ENCODE data around the gene CEL. TPM values are rescaled to one million over a fixed set of nuclear protein-coding genes. Genes with fewer than 3 reads are reported as not detected.

CEL gene
- total and polyA plus RNA-seq, 2 donors (not counting 3 experiments of a cell fraction or from before 2014, with no cell fraction given): 0.92 to 1.1 TPM

DNA sequence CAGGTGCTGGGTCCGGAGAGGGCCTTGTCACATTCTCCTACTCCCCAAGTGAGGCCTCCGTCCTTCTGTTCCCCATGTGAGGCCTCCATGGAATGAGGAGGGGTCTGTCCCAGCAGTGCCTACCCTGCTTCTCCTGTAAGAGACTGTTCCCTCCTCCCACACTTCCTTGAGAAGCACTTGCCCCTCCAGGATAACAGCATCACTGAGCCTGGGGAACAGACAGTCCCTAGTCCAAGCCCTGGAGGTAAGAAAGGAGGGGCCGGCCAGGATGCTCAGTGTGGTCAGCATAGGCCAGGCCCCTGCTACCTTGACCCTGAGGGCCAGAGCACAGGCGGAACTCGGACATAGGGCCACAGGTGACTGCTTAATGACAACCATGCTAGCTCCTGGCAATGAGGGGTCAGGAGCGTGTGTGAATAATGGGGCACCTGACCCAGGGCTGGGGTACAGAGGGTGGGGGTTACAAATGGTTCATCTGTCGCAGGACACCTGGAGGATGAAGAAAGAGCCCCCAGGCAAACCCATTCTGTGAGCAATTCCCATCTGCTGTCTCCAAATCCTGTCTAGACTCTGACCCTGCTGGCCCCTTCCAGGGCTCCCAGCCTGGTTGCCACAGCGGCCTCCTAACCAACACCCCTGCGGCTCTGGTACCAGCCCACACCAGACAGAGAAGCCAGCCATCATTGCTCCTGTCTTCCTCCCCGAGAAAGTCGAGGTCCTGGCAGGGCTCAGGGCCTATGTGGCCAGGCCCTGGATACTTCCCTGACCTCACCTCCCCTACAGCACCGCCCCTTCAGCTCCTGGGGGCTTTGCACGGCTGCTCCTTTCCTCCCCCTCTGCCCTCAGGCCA is 39.0 kb downstream of the CEL start:
- Histone ChIP-seq H3K9ac (replicated peaks; ENCODE audit: extremely low read depth, insufficient read depth, low read length) (no peak overlapping the region), H3K27me3 (ENCODE audit: control insufficient read depth in 2 of 2, insufficient read depth in 2 of 2, low read length in 2 of 2) (no peaks in the 10 kb centered on the region), H2AFZ (ENCODE audit: low read depth, low read length) (no peak overlapping the region), H3K79me2 (ENCODE audit: control insufficient read depth, insufficient read depth, low read length) (no peaks in the 10 kb centered on the region), H3K36me3 (ENCODE audit: control insufficient read depth in 2 of 2, extremely low read depth in 1 of 2, insufficient read depth in 2 of 2, low read length in 2 of 2) (peaks cover 7 to 60% of the 10 kb centered on the region in 2 experiments), H3K9me3 (replicated peaks; ENCODE audit: control insufficient read depth, insufficient read depth, low read length) (no peaks in the 10 kb centered on the region), H3K27ac (ENCODE audit: insufficient read depth, low read depth, low read length) (no peak overlapping the region), H4K20me1 (replicated peaks; ENCODE audit: control insufficient read depth, extremely low read depth, insufficient read depth, low read length) (no peaks in the 10 kb centered on the region), H3K4me2 (ENCODE audit: insufficient read depth, low read length) (no peak overlapping the region), H3K9me1 (replicated peaks; ENCODE audit: control insufficient read depth, extremely low read depth, insufficient read depth, low read length) (no peaks in the 10 kb centered on the region), H3K4me3 (replicated peaks in 1 of 3; ENCODE audit: insufficient read depth in 1 of 3, low read depth in 1 of 3, low read length in 3 of 3) (no peak overlapping the region), H3K4me1 (ENCODE audit: control insufficient read depth, extremely low read depth, insufficient read depth, low read length) (no peaks in the 10 kb centered on the region)
- FAIRE-seq: no peak
- CTCF ChIA-PET: interaction anchor here (1.6 to 3.5 kb wide), 2 partner anchors 43 to 44 kb away, joined by 12 to 147 read pairs; no protein-coding TSS in a partner anchor
- dilution Hi-C loops (cut with MboI; ENCODE audit: extremely low pct_ligation_motif_present, low sequenced_read_pairs): no loop called here
- BruUV-seq (replicated peaks): no TSS peak
- no peak for DNase-seq (ENCODE audit: low read depth, low spot score)
- POLR2A ChIA-PET: no interaction called here
- intact Hi-C loops (cut with micrococcal nuclease): no loop called here
- TF ChIP-seq POLR2A (IDR thresholded peaks at IDR 0.05; ENCODE audit: low read depth, low read length) (no peak), JUN (IDR thresholded peaks at IDR 0.05; ENCODE audit: borderline replicate concordance, insufficient read depth, insufficient read length, low read depth) (no peak), EZH2 (IDR thresholded peaks at IDR 0.05; ENCODE audit: borderline replicate concordance, low read depth, low read length, severe bottlenecking) (no peak), POLR2AphosphoS5 (IDR thresholded peaks at IDR 0.05; ENCODE audit: insufficient read depth, low read depth, low read length) (no peak), FOS (IDR thresholded peaks at IDR 0.05; ENCODE audit: borderline replicate concordance, insufficient read depth, low read length) (no peak), MYC (IDR thresholded peaks at IDR 0.05; ENCODE audit: low read depth, low read length) (no peak), GATA2 (IDR thresholded peaks at IDR 0.05; ENCODE audit: insufficient read depth, insufficient read length, low read depth, low read length) (no peak)
- TF ChIP-seq, protein P1, sequence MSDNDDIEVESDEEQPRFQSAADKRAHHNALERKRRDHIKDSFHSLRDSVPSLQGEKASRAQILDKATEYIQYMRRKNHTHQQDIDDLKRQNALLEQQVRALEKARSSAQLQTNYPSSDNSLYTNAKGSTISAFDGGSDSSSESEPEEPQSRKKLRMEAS (IDR thresholded peaks at IDR 0.05; ENCODE audit: insufficient read depth, insufficient read length): no peak
- TF ChIP-seq, protein P2, sequence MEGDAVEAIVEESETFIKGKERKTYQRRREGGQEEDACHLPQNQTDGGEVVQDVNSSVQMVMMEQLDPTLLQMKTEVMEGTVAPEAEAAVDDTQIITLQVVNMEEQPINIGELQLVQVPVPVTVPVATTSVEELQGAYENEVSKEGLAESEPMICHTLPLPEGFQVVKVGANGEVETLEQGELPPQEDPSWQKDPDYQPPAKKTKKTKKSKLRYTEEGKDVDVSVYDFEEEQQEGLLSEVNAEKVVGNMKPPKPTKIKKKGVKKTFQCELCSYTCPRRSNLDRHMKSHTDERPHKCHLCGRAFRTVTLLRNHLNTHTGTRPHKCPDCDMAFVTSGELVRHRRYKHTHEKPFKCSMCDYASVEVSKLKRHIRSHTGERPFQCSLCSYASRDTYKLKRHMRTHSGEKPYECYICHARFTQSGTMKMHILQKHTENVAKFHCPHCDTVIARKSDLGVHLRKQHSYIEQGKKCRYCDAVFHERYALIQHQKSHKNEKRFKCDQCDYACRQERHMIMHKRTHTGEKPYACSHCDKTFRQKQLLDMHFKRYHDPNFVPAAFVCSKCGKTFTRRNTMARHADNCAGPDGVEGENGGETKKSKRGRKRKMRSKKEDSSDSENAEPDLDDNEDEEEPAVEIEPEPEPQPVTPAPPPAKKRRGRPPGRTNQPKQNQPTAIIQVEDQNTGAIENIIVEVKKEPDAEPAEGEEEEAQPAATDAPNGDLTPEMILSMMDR (IDR thresholded peaks at IDR 0.05; ENCODE audit: extremely low read depth in 1 of 2, insufficient read depth in 1 of 2, low read depth in 1 of 2, low read length in 2 of 2): no peak

Measured in endothelial cell of umbilical vein (primary cell).